Lower leg skin (tissue), 4 donors: ENCODE measurements around the gene PRTN3. TPM values are rescaled to one million over a fixed set of nuclear protein-coding genes. Genes with fewer than 3 reads are reported as not detected.

Source experiments
- DNase-seq, 2 donors: peaks; one replicate each; pipeline ENCODE4 v3.0.0-alpha.2; 2019; ENCODE audit warnings: low spot score in 2 of 2
- H3K4me3 ChIP-seq: fragments of 200-600 bp; sonication (generic); 2 replicates; pipeline ENCODE4 v1.5.1; 2017; ENCODE audit warnings: mild to moderate bottlenecking, low read depth; ENCODE audit not compliant: poor library complexity, severe bottlenecking
- CTCF ChIP-seq, 3 donors: fragments of 450-650 bp; IDR thresholded peaks; one replicate each; pipeline ENCODE4 v1.5.1; 2016; ENCODE audit warnings: antibody characterized with exemption in 3 of 3, mild to moderate bottlenecking in 3 of 3, moderate library complexity in 2 of 3
- POLR2A ChIP-seq, 2 donors: fragments of 450-650 bp; IDR thresholded peaks; one replicate each; pipeline ENCODE4 v1.6.1; 2016 to 2017; ENCODE audit warnings: antibody characterized with exemption in 2 of 2, mild to moderate bottlenecking in 1 of 2, moderate library complexity in 1 of 2
- WGBS, 2 donors: methylation state at CpG; one replicate each; pipeline ENCODE4 v1.1.5; 2018; 5-methylcytosine and 5-hydroxymethylcytosine counted together
- intact Hi-C: fragments of 100-400 bp; cut with DNase I; formaldehyde crosslinking; loops from one replicate; pipeline ENCODE4 v1.15.0; 2023; ENCODE audit warnings: low total_unique reads
- total RNA-seq, 4 donors: library from RNA; depleted of rRNA; stranded (reverse); fragments of >200 nt; gene quantifications; one replicate each; pipeline ENCODE4 v1.1.0, GENCODE V29; 2016

Gene PRTN3
- total RNA-seq, 4 donors from 2014 or later, result 0.86 TPM; not detected in 3

GRCh38 chr19:810883-811489, 29.8 kb upstream of the PRTN3 start:
- no peak overlapping the region for H3K4me3 ChIP-seq
- intact Hi-C loops, result no loop called here
- DNase-seq, result no peak
- 80 to 81% methylated on average over 24 of the region's 25 CpGs for WGBS, 2 donors
- TF ChIP-seq POLR2A (IDR thresholded peaks at IDR 0.05), result no peak
- no peak for TF ChIP-seq CTCF (IDR thresholded peaks at IDR 0.05)

- H3K4me3 ChIP-seq, result no peak overlapping the region
- 89 to 90% methylated on average over 20 of the region's 20 CpGs for WGBS, 2 donors
- DNase-seq, result no peak
- no peak for TF ChIP-seq POLR2A (IDR thresholded peaks at IDR 0.05)
- TF ChIP-seq CTCF (IDR thresholded peaks at IDR 0.05), result no peak
- intact Hi-C loops, result no loop called here
These were observed 29.2 kb upstream of the PRTN3 start for GRCh38 chr19:811506-812048.

- 88 to 93% methylated on average over 40 to 50 of the region's 80 CpGs for WGBS, 2 donors
- intact Hi-C loops, result no loop called here
- H3K4me3 ChIP-seq, result no peak overlapping the region
- no peak for DNase-seq
- TF ChIP-seq POLR2A (IDR thresholded peaks at IDR 0.05) (no peak), CTCF (IDR thresholded peaks at IDR 0.05) (no peak)
These were observed 28.6 kb upstream of the PRTN3 start for GRCh38 chr19:812049-812746.

GRCh38 chr19:812747-813218, 28.0 kb upstream of the PRTN3 start:
- WGBS, 2 donors, result 95 to 96% methylated on average over 72 of the region's 72 CpGs
- no peak for DNase-seq
- intact Hi-C loops, result no loop called here
- no peak overlapping the region for H3K4me3 ChIP-seq
- no peak for TF ChIP-seq POLR2A (IDR thresholded peaks at IDR 0.05)
- TF ChIP-seq CTCF (IDR thresholded peaks at IDR 0.05), result no peak

GRCh38 chr19:813219-814151, 27.3 kb upstream of the PRTN3 start:
- TF ChIP-seq CTCF (IDR thresholded peaks at IDR 0.05) (no peak), POLR2A (IDR thresholded peaks at IDR 0.05) (no peak)
- intact Hi-C loops, result no loop called here
- no peak overlapping the region for H3K4me3 ChIP-seq
- DNase-seq, result no peak
- 86 to 91% methylated on average over 44 to 66 of the region's 87 CpGs for WGBS, 2 donors
